Measurements from ENCODE around the gene USF2.

Gene USF2

GRCh38 chr19:35253316-35254286, 15.2 kb upstream of the USF2 start:
- TF ChIP-seq GATA2 (IDR thresholded peaks at IDR 0.05; ENCODE audit: low read depth, low read length), result no peak
- TF ChIP-seq GATA3 (IDR thresholded peaks at IDR 0.05; ENCODE audit: low read depth, low read length), result no peak

GRCh38 chr19:35254341-35255297, 14.1 kb upstream of the USF2 start:
- TF ChIP-seq GATA3 (IDR thresholded peaks at IDR 0.05; ENCODE audit: low read depth, low read length) (no peak), GATA2 (IDR thresholded peaks at IDR 0.05; ENCODE audit: low read depth, low read length) (no peak)

- TF ChIP-seq GATA2 (IDR thresholded peaks at IDR 0.05; ENCODE audit: low read depth, low read length) (no peak), GATA3 (IDR thresholded peaks at IDR 0.05; ENCODE audit: low read depth, low read length) (no peak)
These were observed 12.2 kb upstream of the USF2 start for GRCh38 chr19:35256566-35256965.

- no peak for TF ChIP-seq GATA3 (IDR thresholded peaks at IDR 0.05; ENCODE audit: low read depth, low read length)
- no peak for TF ChIP-seq GATA2 (IDR thresholded peaks at IDR 0.05; ENCODE audit: low read depth, low read length)
These were observed 11.7 kb upstream of the USF2 start for GRCh38 chr19:35257113-35257461.

GRCh38 chr19:35260694-35261304, 8.0 kb upstream of the USF2 start:
- no peak for TF ChIP-seq GATA3 (IDR thresholded peaks at IDR 0.05; ENCODE audit: low read depth, low read length)
- TF ChIP-seq GATA2 (IDR thresholded peaks at IDR 0.05; ENCODE audit: low read depth, low read length), result no peak

GRCh38 chr19:35261356-35262100, 7.2 kb upstream of the USF2 start:
- no peak for TF ChIP-seq GATA3 (IDR thresholded peaks at IDR 0.05; ENCODE audit: low read depth, low read length)
- TF ChIP-seq GATA2 (IDR thresholded peaks at IDR 0.05; ENCODE audit: low read depth, low read length), result no peak

- no peak for TF ChIP-seq GATA2 (IDR thresholded peaks at IDR 0.05; ENCODE audit: low read depth, low read length)
- no peak for TF ChIP-seq GATA3 (IDR thresholded peaks at IDR 0.05; ENCODE audit: low read depth, low read length)
These were observed 6.5 kb upstream of the USF2 start for GRCh38 chr19:35262101-35262761.

- no peak for TF ChIP-seq GATA2 (IDR thresholded peaks at IDR 0.05; ENCODE audit: low read depth, low read length)
- TF ChIP-seq GATA3 (IDR thresholded peaks at IDR 0.05; ENCODE audit: low read depth, low read length), result no peak
These were observed 4.3 kb upstream of the USF2 start for GRCh38 chr19:35264268-35265125.

GRCh38 chr19:35265126-35265899, 3.4 kb upstream of the USF2 start:
- TF ChIP-seq GATA2 (IDR thresholded peaks at IDR 0.05; ENCODE audit: low read depth, low read length) (no peak), GATA3 (IDR thresholded peaks at IDR 0.05; ENCODE audit: low read depth, low read length) (no peak)

GRCh38 chr19:35265900-35266519, 2.8 kb upstream of the USF2 start:
- TF ChIP-seq GATA3 (IDR thresholded peaks at IDR 0.05; ENCODE audit: low read depth, low read length), result no peak
- TF ChIP-seq GATA2 (IDR thresholded peaks at IDR 0.05; ENCODE audit: low read depth, low read length), result no peak
